ENCODE data around the gene CACNA1C.

The CACNA1C gene

GRCh38 chr12:2263901-2264300 is 211.1 kb downstream of the CACNA1C start:
- DNase-seq: no peak

DNA sequence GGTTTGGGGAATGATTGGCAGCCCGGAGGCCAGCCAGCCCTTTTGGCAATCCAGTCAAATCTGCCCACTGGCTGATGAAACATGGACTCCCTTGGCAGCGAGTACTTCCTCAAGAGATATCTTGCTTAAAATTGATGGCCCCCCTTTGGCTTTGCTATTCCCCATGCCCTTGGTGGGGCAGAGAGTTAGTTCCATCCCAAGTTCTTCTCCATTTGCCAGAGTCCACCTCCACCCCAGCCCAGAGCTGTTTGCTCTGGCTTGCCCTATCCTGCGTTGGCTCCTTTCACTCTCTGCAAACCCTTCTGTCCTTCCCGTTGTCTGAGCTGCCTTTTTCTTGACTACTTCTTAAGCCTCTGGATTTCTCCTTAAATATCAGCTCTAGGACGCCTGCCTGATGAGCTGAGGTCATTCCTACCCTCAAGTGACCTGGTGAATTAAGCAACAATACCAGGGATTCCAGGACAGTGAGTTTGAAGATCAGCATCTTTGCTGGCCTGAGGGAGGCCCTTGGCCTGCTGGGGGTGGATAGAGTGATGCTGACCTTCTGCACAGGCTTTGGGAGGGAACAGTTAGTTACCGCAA is 212.0 kb downstream of the CACNA1C start:
- DNase-seq: no peak

- no peak for DNase-seq
Measured at GRCh38 chr12:2265461-2266167, 212.8 kb downstream of the CACNA1C start.

DNA sequence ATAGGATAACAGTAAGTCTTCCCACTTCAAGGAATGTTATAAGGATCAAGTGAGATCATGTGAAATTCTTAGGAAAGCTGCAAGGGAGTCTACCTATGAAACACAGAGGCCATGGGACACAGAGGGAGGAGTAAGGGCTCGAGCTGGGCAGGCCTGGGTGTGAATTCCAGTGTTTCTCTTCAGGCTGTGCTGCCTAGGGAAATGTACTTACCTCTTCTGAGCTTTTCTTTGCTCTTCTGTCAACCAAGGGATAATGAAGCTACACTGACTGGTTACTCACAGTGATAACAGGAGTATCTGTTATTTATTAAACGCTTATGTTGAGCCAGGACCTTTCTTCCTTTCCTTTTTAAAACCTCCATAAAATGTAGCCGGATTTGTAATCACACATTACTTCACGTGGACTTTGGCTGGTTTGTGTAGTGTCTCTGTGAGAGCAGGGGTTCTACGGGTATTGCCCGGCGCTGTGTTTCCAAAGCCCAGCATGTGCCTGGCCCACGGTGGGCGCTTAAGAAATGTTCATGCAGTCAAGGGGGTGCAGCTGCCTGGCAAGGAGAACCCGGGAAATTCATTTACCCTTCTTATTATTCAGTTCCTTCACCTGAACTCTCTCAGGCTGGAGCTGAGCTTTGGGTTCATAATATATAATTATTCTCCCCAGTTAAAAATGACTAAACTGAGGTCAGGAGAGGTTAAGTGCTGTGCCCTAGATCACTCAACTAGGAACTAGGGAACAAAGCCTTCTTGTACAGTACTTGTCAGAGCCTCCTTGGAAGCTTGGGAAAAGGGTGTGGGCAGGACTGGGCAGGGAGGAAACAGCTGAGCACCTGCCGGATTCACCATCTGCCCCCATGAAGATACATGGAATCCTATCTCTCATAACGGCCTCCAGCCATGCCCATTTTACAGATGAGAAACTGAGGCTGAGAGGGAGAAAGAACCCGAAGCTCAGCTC is 214.2 kb downstream of the CACNA1C start:
- no peak for DNase-seq

- no peak for DNase-seq
Measured at GRCh38 chr12:2267703-2268470, 215.1 kb downstream of the CACNA1C start.

GRCh38 chr12:2268471-2269286 is 215.9 kb downstream of the CACNA1C start:
- DNase-seq: no peak

DNA sequence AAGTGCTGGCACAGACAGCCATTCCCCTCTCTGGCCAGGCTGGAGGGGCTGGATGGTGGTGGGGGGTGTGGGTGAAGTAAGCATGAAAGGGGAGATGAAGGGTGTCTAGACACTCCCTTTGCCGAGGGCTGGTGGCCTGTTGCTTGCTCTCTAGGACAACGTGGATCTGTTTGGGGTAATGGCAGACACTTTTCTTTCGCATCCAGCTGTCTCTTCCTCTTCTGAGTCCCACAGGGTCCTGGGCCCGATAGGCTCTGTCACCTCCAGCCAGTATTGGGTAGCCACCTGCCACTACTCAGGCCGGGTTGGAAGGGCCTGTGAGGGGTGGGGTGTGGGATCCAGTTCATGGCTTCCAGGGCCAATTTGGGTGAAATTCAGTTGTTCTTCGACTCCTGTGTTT is 218.1 kb downstream of the CACNA1C start:
- no peak for DNase-seq

DNA sequence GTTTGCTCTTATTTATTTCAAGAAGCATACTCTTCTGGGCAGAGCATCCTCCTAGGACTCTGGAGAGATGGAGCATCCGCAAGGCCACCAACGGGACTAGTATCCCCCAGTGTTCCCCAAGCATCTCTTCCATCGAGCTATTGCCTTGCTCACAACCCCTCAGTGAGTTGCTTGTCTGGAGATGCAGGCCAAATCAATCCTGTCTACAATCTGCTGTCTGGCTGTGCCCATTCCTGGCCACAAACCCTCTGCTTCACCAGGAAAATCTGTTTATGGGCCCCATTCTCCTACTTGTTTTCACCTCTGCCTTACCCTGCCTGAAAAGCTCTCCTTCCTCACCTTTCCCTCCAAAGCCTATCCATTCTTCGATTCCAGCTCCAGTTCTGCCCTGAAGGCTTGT is 219.2 kb downstream of the CACNA1C start:
- no peak for DNase-seq

DNA sequence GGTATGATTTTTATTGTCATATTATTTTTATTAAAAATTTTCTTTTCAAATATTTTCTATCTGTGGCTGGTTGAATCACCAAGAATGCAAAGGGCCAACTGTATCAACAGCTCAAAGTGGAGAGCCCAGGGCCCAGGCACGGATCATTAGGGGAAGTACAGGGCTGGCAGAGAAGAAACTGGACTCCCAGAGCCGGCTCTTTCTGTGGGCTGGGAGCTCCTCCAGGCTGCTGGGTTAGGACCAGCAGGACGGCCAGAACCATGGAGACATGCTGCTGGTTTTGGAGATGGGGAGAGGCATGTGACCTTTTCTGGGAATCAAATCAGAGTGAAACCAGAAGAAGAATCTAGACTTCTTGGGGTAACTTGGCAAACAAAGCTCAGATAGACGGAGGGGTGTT is 220.5 kb downstream of the CACNA1C start:
- no peak for DNase-seq

GRCh38 chr12:2273751-2274150 is 221.0 kb downstream of the CACNA1C start:
- no peak for DNase-seq

DNA sequence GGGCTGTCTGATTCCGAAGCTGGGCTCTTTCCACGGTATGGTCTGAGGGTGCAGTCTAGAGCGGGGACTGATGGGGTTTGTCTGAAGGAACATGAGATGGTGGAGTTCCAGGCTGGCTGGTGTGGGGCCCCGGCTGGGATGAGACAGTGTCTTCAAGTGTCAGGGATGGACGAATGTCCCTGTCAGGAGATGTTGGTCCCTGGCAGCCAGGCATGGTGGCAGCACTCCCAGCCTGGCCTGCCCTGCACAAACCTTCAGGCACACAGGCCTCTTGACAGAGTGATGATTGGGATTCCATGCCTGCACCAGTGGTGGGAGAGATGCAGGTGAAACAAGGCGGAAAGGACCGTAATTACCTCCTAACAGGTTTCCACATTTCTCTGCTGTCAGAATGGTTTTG is 221.9 kb downstream of the CACNA1C start:
- no peak for DNase-seq

DNA sequence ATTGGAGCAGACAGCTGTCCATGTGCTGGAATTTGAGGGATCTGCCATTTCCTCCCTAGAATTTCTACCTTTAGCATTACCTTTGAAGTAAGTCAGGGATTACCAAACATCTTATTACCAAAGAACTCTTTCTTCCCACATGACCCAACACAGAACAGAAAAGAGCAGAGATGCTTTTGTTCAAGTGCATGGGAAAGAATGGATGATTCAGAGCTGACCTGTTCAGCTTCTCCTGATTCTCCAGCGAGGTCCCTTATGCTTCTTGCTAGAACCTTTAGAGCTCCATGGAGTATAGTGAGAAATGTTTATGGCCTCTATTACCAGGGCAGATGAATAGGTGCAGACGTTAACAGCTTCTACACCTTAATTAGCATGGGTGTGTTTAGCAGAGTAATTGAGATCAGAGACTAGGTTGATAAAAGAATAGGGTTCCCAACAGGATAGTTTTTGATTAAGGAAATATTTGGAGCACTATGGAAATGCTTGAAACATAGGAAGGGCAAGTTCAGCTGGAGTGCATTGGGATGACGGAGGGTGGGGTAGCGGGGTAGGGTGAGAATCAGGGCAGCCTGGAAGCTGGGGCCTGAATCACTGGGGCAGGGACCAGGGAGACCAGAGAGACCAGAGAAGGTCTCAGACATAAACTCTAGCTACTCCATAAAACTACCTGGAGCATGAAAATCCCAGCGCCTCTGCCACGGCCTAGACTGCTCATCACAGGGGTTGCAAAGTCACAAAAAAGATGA is 223.7 kb downstream of the CACNA1C start:
- DNase-seq: no peak

DNA sequence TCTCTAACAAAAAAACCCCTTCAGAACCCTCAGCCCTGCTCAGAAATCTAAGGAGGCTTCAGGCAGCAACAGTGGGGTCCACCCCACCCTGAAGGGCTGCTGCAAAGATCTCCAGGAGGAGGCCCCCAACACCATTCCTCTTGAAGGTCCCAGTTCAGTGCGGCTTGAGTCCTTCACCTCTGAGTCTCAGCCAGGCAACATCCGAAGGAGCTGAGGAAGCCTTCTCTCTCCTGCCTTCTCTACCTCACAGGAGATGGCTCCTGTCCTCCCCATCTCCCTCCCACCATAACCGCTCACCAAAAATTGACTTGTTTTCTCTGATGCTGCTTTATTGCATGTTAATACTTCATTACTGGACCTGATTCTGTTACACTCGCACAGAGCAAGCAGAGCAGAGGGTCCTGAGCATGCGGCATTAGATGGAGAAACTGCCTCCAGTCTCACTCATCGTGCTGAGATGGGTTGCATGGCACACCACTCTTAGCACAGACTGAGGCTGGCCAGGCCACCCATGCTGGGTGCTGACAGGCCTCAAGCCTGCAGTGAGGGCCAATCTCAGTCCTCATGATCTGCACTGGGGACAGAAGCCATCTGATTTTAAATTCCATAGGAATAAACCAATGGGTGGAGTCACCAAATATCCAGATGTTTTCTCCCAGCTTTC is 224.8 kb downstream of the CACNA1C start:
- DNase-seq: no peak

DNA sequence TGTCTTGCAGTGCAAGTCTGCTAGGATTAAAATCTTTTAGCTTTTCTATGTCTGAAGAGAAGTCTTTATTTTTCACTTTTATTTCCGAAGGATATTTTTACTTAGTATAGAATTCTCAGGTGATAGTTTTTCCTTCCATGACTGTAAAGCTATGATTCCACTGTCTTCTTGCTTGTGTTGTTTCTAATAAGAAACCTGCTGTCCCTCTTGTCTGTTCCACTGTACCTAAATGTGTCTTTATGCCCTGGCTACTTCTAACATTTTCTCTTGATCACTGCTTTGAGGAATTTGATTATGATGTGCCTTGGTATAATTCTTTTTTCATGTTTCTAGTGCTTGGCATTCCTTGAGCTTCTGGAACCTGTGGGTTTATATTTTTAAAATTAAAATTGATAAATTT is 228.7 kb downstream of the CACNA1C start:
- no peak for DNase-seq

- no peak for DNase-seq
Measured at GRCh38 chr12:2282318-2282717, 229.5 kb downstream of the CACNA1C start.

DNA sequence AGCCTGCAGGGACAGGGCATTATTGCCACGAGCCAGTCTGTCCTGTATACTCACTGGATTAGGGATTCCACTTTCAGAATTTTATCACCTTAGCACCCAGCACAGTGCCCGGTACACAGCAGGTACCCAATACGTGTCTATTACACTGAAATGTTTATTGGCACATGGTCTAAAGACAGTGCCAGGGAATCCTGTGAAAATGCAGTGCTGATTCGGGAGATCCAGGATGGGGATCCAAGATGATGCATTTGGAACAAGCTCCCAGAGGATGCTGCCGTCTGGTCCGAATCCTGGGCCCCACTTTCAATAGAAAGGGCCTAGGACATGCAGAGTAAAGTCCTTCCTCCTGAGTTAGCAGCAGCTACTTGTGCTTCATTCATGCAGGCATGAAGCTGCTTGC is 230.7 kb downstream of the CACNA1C start:
- DNase-seq: no peak

GRCh38 chr12:2283916-2284315 is 231.1 kb downstream of the CACNA1C start:
- no peak for DNase-seq

GRCh38 chr12:2284321-2284813 is 231.6 kb downstream of the CACNA1C start:
- no peak for DNase-seq

DNA sequence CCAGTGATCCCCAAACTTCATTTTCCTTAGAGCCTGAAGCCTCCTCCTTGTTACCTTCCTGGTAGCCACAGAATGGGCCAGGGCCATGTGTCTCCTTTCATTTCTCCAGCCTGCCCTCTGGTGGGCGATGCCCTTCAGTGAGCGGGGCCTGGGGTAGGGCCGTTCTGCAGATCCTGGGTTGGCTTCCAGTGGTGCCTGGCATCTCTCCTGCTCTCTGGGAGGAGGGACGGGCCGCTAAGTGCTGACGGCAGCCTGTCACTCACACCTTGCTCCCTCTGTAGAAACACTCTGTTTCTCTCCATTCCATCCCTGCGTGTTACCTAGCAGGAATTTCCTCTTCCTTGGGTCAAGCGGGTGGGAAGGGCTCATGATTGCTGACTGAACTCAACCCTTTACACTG is 232.1 kb downstream of the CACNA1C start:
- DNase-seq: peak; percentile 5 to 30

GRCh38 chr12:2285462-2285861 is 232.7 kb downstream of the CACNA1C start:
- DNase-seq: no peak

- DNase-seq: no peak
Measured at GRCh38 chr12:2286047-2286446, 233.3 kb downstream of the CACNA1C start.
